ENCODE measurements around the gene SLC7A14.

The SLC7A14 gene

GRCh38 chr3:170563712-170564423 is 22.0 kb downstream of the SLC7A14 start:
- TF ChIP-seq REST (IDR thresholded peaks at IDR 0.05; ENCODE audit: insufficient read depth in 1 of 2, low read depth in 2 of 2, low read length in 2 of 2), result no peak

- no peak for TF ChIP-seq POLR2AphosphoS5 (IDR thresholded peaks at IDR 0.05; ENCODE audit: low read depth, low read length)
- TF ChIP-seq FOXP2 (optimal IDR thresholded peaks at IDR 0.05; ENCODE audit: borderline replicate concordance, extremely low read depth, extremely low read length, insufficient read depth), result no peak
- TF ChIP-seq TAF1 (IDR thresholded peaks at IDR 0.05; ENCODE audit: borderline replicate concordance, insufficient read depth, low read length), result no peak
- TF ChIP-seq REST (IDR thresholded peaks at IDR 0.05; ENCODE audit: insufficient read depth in 1 of 2, low read depth in 2 of 2, low read length in 2 of 2), result no peak
- TF ChIP-seq SIN3A (IDR thresholded peaks at IDR 0.05; ENCODE audit: borderline replicate concordance, insufficient read depth, low read length), result no peak
Measured at GRCh38 chr3:170562080-170562479, 23.8 kb downstream of the SLC7A14 start.

GRCh38 chr3:170560717-170561382 is 25.0 kb downstream of the SLC7A14 start:
- TF ChIP-seq FOXP2 (optimal IDR thresholded peaks at IDR 0.05; ENCODE audit: borderline replicate concordance, extremely low read depth, extremely low read length, insufficient read depth) (no peak), SIN3A (IDR thresholded peaks at IDR 0.05; ENCODE audit: borderline replicate concordance, insufficient read depth, low read length) (no peak), TAF1 (IDR thresholded peaks at IDR 0.05; ENCODE audit: borderline replicate concordance, insufficient read depth, low read length) (no peak), POLR2AphosphoS5 (IDR thresholded peaks at IDR 0.05; ENCODE audit: low read depth, low read length) (no peak), REST (IDR thresholded peaks at IDR 0.05; ENCODE audit: insufficient read depth in 1 of 2, low read depth in 2 of 2, low read length in 2 of 2) (no peak)

- TF ChIP-seq REST (IDR thresholded peaks at IDR 0.05; ENCODE audit: insufficient read depth in 1 of 2, low read depth in 2 of 2, low read length in 2 of 2), result no peak
- no peak for TF ChIP-seq POLR2AphosphoS5 (IDR thresholded peaks at IDR 0.05; ENCODE audit: low read depth, low read length)
- no peak for TF ChIP-seq FOXP2 (optimal IDR thresholded peaks at IDR 0.05; ENCODE audit: borderline replicate concordance, extremely low read depth, extremely low read length, insufficient read depth)
Measured at GRCh38 chr3:170560296-170560695, 25.6 kb downstream of the SLC7A14 start.

- TF ChIP-seq TAF1 (IDR thresholded peaks at IDR 0.05; ENCODE audit: borderline replicate concordance, insufficient read depth, low read length) (no peak), REST (IDR thresholded peaks at IDR 0.05; ENCODE audit: insufficient read depth in 1 of 2, low read depth in 2 of 2, low read length in 2 of 2) (no peak), POLR2AphosphoS5 (IDR thresholded peaks at IDR 0.05; ENCODE audit: low read depth, low read length) (no peak), SIN3A (IDR thresholded peaks at IDR 0.05; ENCODE audit: borderline replicate concordance, insufficient read depth, low read length) (no peak)
Measured at GRCh38 chr3:170558427-170558826, 27.4 kb downstream of the SLC7A14 start.

Data from PFSK-1 (cell line).